Kidney (tissue), 14 donors: ENCODE measurements around the gene GAN. TPM values are rescaled to one million over a fixed set of nuclear protein-coding genes. Genes with fewer than 3 reads are reported as not detected.
A peak's percentile ranks its signal among the peaks of the same experiment; 100 is the strongest.

Source experiments
- DNase-seq, 5 donors: peaks; one replicate each; pipeline ENCODE4 v3.0.0-alpha.2; 2013 to 2020
- FAIRE-seq: peaks from 2 replicates; lab custom pipeline; 2012; peaks lifted over from hg19 to GRCh38; lab: Jason Lieb, UNC
- H3K27ac ChIP-seq, 2 donors: one replicate each; pipeline ENCODE4 v1.7.0; 2013; ENCODE audit warnings: low read depth in 2 of 2, low read length in 2 of 2, inconsistent platforms in 1 of 2
- H3K27me3 ChIP-seq: one replicate; pipeline ENCODE4 v1.7.1; 2013; ENCODE audit warnings: low read length, inconsistent platforms; ENCODE audit not compliant: control insufficient read depth, insufficient read depth
- H3K36me3 ChIP-seq, 3 donors: one replicate each; pipeline versions ENCODE4 v1.7.0 to v1.7.1; 2013; ENCODE audit warnings: low read length in 3 of 3, control low read depth in 1 of 3, inconsistent platforms in 1 of 3; ENCODE audit not compliant: insufficient read depth in 3 of 3, control insufficient read depth in 2 of 3
- H3K4me1 ChIP-seq, 3 donors: one replicate each; pipeline versions ENCODE4 v1.7.0 to v1.7.1; 2013; ENCODE audit warnings: low read length in 3 of 3, inconsistent platforms in 1 of 3, low read depth in 1 of 3; ENCODE audit not compliant: control insufficient read depth in 2 of 3, insufficient read depth in 2 of 3
- H3K4me3 ChIP-seq, 3 donors: one replicate each; pipeline versions ENCODE4 v1.7.0 to v1.8.1; 2013; ENCODE audit warnings: low read length in 3 of 3, control low read depth in 1 of 3, inconsistent platforms in 1 of 3
- H3K9ac ChIP-seq, 3 donors: one replicate each; pipeline versions ENCODE4 v1.7.0 to v1.7.1; 2013; ENCODE audit warnings: low read length in 3 of 3, control low read depth in 1 of 3, inconsistent platforms in 1 of 3
- H3K9me3 ChIP-seq, 3 donors: one replicate each; pipeline versions ENCODE4 v1.7.0 to v1.7.1; 2013; ENCODE audit warnings: low read length in 3 of 3, control low read depth in 1 of 3, inconsistent platforms in 1 of 3; ENCODE audit not compliant: control insufficient read depth in 2 of 3, insufficient read depth in 1 of 3
- intact Hi-C: fragments of 100-400 bp; cut with DNase I; formaldehyde crosslinking; loops from one replicate; pipeline ENCODE4 v1.11.1; 2022
- polyA plus RNA-seq: library from polyadenylated mRNA; stranded (reverse); fragments of 350-450 nt; fragmentation: Illumina TruSeq; extraction: RNeasy Lipid Tissue Mini Kit (QIAGEN cat#74804); gene quantifications from one replicate; pipeline ENCODE4 v1.2.3, GENCODE V29; 2014; ENCODE audit warnings: low read depth, low replicate concordance; ENCODE audit not compliant: insufficient read depth
- total RNA-seq: library from RNA; stranded (reverse); fragmentation: NEBNext Ultra II Directional; extraction: Animal tissue kit (Norgen Biotek cat#: 25700); gene quantifications from one replicate; pipeline ENCODE4 v1.2.1, GENCODE V29; 2021
- TF ChIP-seq, protein P1 (sequence below): IDR thresholded peaks from 3 replicates; pipeline ENCODE4 v1.5.1; 2012; ENCODE audit warnings: mild to moderate bottlenecking, moderate library complexity, borderline replicate concordance; ENCODE audit not compliant: insufficient read depth; ENCODE audit errors: extremely low read depth
- donor health status: control.
- donor health status: control.
- donor health status: control.
- donor health status: control.
- donor health status: control.
- donor health status: DM: yes; HTN: yes; CAD: no.
- donor health status: Normal renal cell carcinoma (clear cell type).

The GAN gene
- total and polyA plus RNA-seq, 2 donors from 2014 or later = 0.60 to 7.7 TPM

GRCh38 chr16:81315271-81316175 is 761 bp downstream of the GAN start:
- intact Hi-C loops = no loop called here
- Histone ChIP-seq H3K36me3 (no peaks in the 10 kb centered on the region), H3K4me3 (peak overlapping the region; percentile 62 to 94 (median 66)), H3K27me3 (no peaks in the 10 kb centered on the region), H3K9ac (peak overlapping the region; percentile 21 to 92 (median 58)), H3K27ac (peak overlapping the region; percentile 65 to 78), H3K9me3 (no peaks in the 10 kb centered on the region), H3K4me1 (peaks cover 0 to 9% (median 4%) of the 10 kb centered on the region in 3 donors)
- no peak for FAIRE-seq
- peak; percentile 56 to 87 (median 69) for DNase-seq
- TF ChIP-seq, protein P1, sequence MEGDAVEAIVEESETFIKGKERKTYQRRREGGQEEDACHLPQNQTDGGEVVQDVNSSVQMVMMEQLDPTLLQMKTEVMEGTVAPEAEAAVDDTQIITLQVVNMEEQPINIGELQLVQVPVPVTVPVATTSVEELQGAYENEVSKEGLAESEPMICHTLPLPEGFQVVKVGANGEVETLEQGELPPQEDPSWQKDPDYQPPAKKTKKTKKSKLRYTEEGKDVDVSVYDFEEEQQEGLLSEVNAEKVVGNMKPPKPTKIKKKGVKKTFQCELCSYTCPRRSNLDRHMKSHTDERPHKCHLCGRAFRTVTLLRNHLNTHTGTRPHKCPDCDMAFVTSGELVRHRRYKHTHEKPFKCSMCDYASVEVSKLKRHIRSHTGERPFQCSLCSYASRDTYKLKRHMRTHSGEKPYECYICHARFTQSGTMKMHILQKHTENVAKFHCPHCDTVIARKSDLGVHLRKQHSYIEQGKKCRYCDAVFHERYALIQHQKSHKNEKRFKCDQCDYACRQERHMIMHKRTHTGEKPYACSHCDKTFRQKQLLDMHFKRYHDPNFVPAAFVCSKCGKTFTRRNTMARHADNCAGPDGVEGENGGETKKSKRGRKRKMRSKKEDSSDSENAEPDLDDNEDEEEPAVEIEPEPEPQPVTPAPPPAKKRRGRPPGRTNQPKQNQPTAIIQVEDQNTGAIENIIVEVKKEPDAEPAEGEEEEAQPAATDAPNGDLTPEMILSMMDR = no peak

GRCh38 chr16:81316176-81316496 is 1.4 kb downstream of the GAN start:
- Histone ChIP-seq H3K27ac (no peak overlapping the region), H3K9ac (peak overlapping the region in 1 of 3 donors; percentile 14), H3K36me3 (no peaks in the 10 kb centered on the region), H3K9me3 (no peaks in the 10 kb centered on the region), H3K27me3 (no peaks in the 10 kb centered on the region), H3K4me3 (peak overlapping the region in 2 of 3 donors; percentile 62 to 94), H3K4me1 (peaks cover 0 to 9% (median 4%) of the 10 kb centered on the region in 3 donors)
- intact Hi-C loops = no loop called here
- TF ChIP-seq, protein P1 = no peak
- FAIRE-seq = no peak
- DNase-seq = no peak

- DNase-seq (no peak), FAIRE-seq (no peak)
- no peak overlapping the region for H3K27ac ChIP-seq
- no peak overlapping the region for H3K4me3 ChIP-seq
- no peaks in the 10 kb centered on the region for H3K9me3 ChIP-seq
- TF ChIP-seq, protein P1 = no peak
- intact Hi-C loops = no loop called here
- no peaks in the 10 kb centered on the region for H3K36me3 ChIP-seq
- peaks cover 0 to 4% (median under 1%) of the 10 kb centered on the region in 3 donors for H3K4me1 ChIP-seq
- H3K9ac ChIP-seq = no peak overlapping the region
- H3K27me3 ChIP-seq = no peaks in the 10 kb centered on the region
These were observed 3.9 kb downstream of the GAN start for GRCh38 chr16:81318711-81319110.
